Tibial nerve (tissue), 4 donors: ENCODE data around the gene CDH4.

ENCODE experiments used
- CTCF ChIP-seq, 5 experiments: fragments of 200-600 bp in 3 of 5; fragments of 450-650 bp in 2 of 5; sonication (generic) in 3 of 5; IDR thresholded peaks; one replicate each; pipeline ENCODE4 v1.5.1; 2016 to 2019; ENCODE audit warnings: antibody characterized with exemption in 5 of 5, mild to moderate bottlenecking in 3 of 5, moderate library complexity in 2 of 5
- EP300 ChIP-seq, 2 donors: sonication (generic); formaldehyde crosslinking; IDR thresholded peaks; one replicate each; pipeline ENCODE4 v1.6.1; 2017; ENCODE audit warnings: antibody characterized with exemption in 2 of 2, mild to moderate bottlenecking in 1 of 2
- POLR2A ChIP-seq, 2 donors: fragments of 450-650 bp; IDR thresholded peaks; one replicate each; pipeline ENCODE4 v1.6.1; 2017; ENCODE audit warnings: antibody characterized with exemption in 2 of 2, mild to moderate bottlenecking in 2 of 2, moderate library complexity in 2 of 2

DNA sequence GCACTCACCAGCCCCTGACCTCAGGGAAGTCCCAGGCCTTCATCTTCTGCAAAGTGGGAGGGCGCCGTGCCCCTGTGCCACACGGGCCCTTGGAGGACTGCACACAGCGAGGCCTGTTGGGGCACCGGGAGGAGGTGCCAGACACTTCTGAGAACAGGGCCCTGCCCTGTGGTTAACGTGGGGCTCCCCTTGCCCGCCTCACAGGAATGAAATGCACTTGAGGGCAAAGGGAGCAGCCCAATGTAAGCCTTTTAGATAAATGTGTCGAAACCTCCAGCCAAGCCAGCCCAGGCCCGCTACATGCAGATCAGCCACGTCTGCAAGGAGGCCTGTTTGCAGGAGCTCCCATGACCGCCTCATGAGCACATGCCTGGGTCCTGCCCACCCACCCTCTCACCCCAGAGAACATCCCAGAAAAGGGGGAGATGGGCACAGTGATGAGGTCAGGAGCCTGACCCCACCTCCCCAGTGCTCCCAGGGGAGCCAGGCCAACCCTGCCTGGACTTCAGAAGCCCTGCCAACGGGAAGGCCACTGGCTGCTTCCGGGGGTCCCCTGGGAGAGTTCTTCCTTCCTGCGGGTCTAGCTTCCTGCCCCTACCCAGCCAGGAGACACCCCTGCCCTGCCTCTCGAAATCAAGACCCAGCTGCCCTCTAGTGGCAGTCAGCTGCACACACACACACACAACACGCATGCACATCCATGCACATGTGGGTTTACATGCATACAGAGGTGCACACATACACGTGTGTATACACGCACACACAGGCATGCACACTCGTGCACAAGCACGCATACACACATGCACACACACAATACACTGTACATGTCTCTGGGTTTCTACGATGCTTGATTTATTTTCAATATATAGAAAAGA is 634.9 kb downstream of the CDH4 start:
- peak; percentile 47 to 71 (median 53) for TF ChIP-seq CTCF (IDR thresholded peaks at IDR 0.05)
- TF ChIP-seq POLR2A (IDR thresholded peaks at IDR 0.05) = no peak
- no peak for TF ChIP-seq EP300 (IDR thresholded peaks at IDR 0.05)
